Hepatocyte (in vitro differentiated cells): Measurements from ENCODE around the gene AOPEP. TPM values are rescaled to one million over a fixed set of nuclear protein-coding genes. Genes with fewer than 3 reads are reported as not detected.
A peak's percentile ranks its signal among the peaks of the same experiment; 100 is the strongest.

Experiments
- DNase-seq: peaks from one replicate; pipeline ENCODE4 v3.0.0-alpha.2; 2016; ENCODE audit warnings: low spot score
- H2AFZ ChIP-seq: fragments of 200-600 bp; sonication (generic); 2 replicates; pipeline ENCODE4 v1.6.0; 2016; ENCODE audit warnings: antibody characterized with exemption, mild to moderate bottlenecking
- H3K27ac ChIP-seq: fragments of 200-600 bp; sonication (generic); 2 replicates; pipeline ENCODE4 v1.5.1; 2016; ENCODE audit warnings: mild to moderate bottlenecking
- H3K27me3 ChIP-seq: fragments of 200-600 bp; sonication (generic); 2 replicates; pipeline ENCODE4 v1.6.1; 2016
- H3K36me3 ChIP-seq: fragments of 200-600 bp; sonication (generic); replicated peaks from 2 replicates; pipeline ENCODE4 v1.5.1; 2016; ENCODE audit warnings: low read depth; ENCODE audit not compliant: insufficient read depth
- H3K4me1 ChIP-seq: fragments of 200-600 bp; sonication (generic); 2 replicates; pipeline ENCODE4 v1.5.1; 2016; ENCODE audit warnings: mild to moderate bottlenecking, moderate library complexity; ENCODE audit not compliant: insufficient read depth
- H3K4me2 ChIP-seq: fragments of 200-600 bp; sonication (generic); 2 replicates; pipeline ENCODE4 v1.6.0; 2016
- H3K4me3 ChIP-seq: fragments of 200-600 bp; sonication (generic); 2 replicates; pipeline ENCODE4 v1.5.1; 2016; ENCODE audit warnings: mild to moderate bottlenecking
- H3K79me2 ChIP-seq: fragments of 200-600 bp; sonication (generic); 2 replicates; pipeline ENCODE4 v1.6.0; 2017; ENCODE audit warnings: mild to moderate bottlenecking
- H3K9me2 ChIP-seq: fragments of 200-600 bp; sonication (generic); replicated peaks from 2 replicates; pipeline ENCODE4 v1.6.0; 2017; ENCODE audit warnings: mild to moderate bottlenecking; ENCODE audit not compliant: insufficient read depth
- H3K9me3 ChIP-seq: fragments of 200-600 bp; sonication (generic); 2 replicates; pipeline ENCODE4 v1.5.1; 2016; ENCODE audit warnings: low read depth, mild to moderate bottlenecking
- H4K20me1 ChIP-seq: fragments of 200-600 bp; sonication (generic); 2 replicates; pipeline ENCODE4 v1.6.0; 2016; ENCODE audit warnings: mild to moderate bottlenecking; ENCODE audit not compliant: insufficient read depth, poor library complexity, severe bottlenecking
- CTCF ChIP-seq: fragments of 200-600 bp; sonication (generic); IDR thresholded peaks from 2 replicates; pipeline ENCODE4 v1.5.1; 2016; ENCODE audit warnings: antibody characterized with exemption, mild to moderate bottlenecking; ENCODE audit not compliant: poor library complexity
- EZH2 ChIP-seq: fragments of 200-600 bp; sonication (generic); IDR thresholded peaks from 2 replicates; pipeline ENCODE4 v1.6.1; 2016; ENCODE audit warnings: antibody characterized with exemption, mild to moderate bottlenecking, borderline replicate concordance
- EZH2phosphoT487 ChIP-seq: fragments of 200-600 bp; sonication (generic); IDR thresholded peaks from one replicate; pipeline ENCODE4 v1.6.1; 2018; ENCODE audit warnings: antibody characterized with exemption, mild to moderate bottlenecking, low read depth, moderate library complexity; ENCODE audit not compliant: unreplicated experiment, severe bottlenecking
- WGBS: methylation state at CpG from one replicate; pipeline ENCODE4 v1.1.6; 2016; ENCODE audit warnings: low lambda C conversion rate; ENCODE audit errors: missing lambda C conversion rate; 5-methylcytosine and 5-hydroxymethylcytosine counted together
- polyA plus RNA-seq: library from polyadenylated mRNA; unstranded; fragments of >200 nt; fragmentation: Nextera tagmentation; extraction: Ambion mirVana; gene quantifications from 2 replicates; pipeline ENCODE4 v1.2.1, GENCODE V29; 2016
- total RNA-seq: library from RNA; depleted of rRNA; stranded (reverse); fragments of >200 nt; gene quantifications from 2 replicates; pipeline ENCODE4 v1.2.3, GENCODE V29; 2014

The AOPEP gene
- total and polyA plus RNA-seq, 2 experiments from 2014 or later = 82.8 to 101 TPM

GRCh38 chr9:94971378-94972131 lies 245.1 kb downstream of the AOPEP start:
- Histone ChIP-seq H3K27me3 (no peaks in the 10 kb centered on the region), H3K79me2 (no peaks in the 10 kb centered on the region), H3K4me2 (no peak overlapping the region), H3K9me3 (no peaks in the 10 kb centered on the region), H3K4me1 (peaks cover 62% of the 10 kb centered on the region), H3K4me3 (no peak overlapping the region), H3K27ac (peak overlapping the region; percentile 78), H3K36me3 (no peaks in the 10 kb centered on the region), H3K9me2 (no peaks in the 10 kb centered on the region), H2AFZ (no peak overlapping the region), H4K20me1 (no peaks in the 10 kb centered on the region)
- WGBS = 69% methylated on average over 13 of the region's 13 CpGs
- no peak for DNase-seq
- TF ChIP-seq EZH2phosphoT487 (no peak), EZH2 (no peak)

GRCh38 chr9:94973451-94973941 lies 247.0 kb downstream of the AOPEP start:
- H3K79me2 ChIP-seq = no peaks in the 10 kb centered on the region
- no peaks in the 10 kb centered on the region for H3K36me3 ChIP-seq
- H3K9me2 ChIP-seq = no peaks in the 10 kb centered on the region
- no peaks in the 10 kb centered on the region for H3K27me3 ChIP-seq
- H2AFZ ChIP-seq = no peak overlapping the region
- H3K9me3 ChIP-seq = no peaks in the 10 kb centered on the region
- WGBS = 76% methylated on average over 11 of the region's 11 CpGs
- no peak for DNase-seq
- H3K4me1 ChIP-seq = peaks cover 63% of the 10 kb centered on the region
- no peak overlapping the region for H3K4me2 ChIP-seq
- H3K27ac ChIP-seq = peak overlapping the region; percentile 63
- TF ChIP-seq CTCF = no peak
- no peak for TF ChIP-seq EZH2
- no peak for TF ChIP-seq EZH2phosphoT487
- no peak overlapping the region for H3K4me3 ChIP-seq
- H4K20me1 ChIP-seq = no peaks in the 10 kb centered on the region

- Histone ChIP-seq H3K27me3 (no peaks in the 10 kb centered on the region), H3K4me2 (no peak overlapping the region), H3K79me2 (no peaks in the 10 kb centered on the region), H2AFZ (no peak overlapping the region), H3K9me2 (no peaks in the 10 kb centered on the region), H3K4me1 (peaks cover 63% of the 10 kb centered on the region), H3K27ac (peak overlapping the region; percentile 62), H3K9me3 (no peaks in the 10 kb centered on the region), H3K4me3 (no peak overlapping the region), H4K20me1 (no peaks in the 10 kb centered on the region), H3K36me3 (no peaks in the 10 kb centered on the region)
- TF ChIP-seq CTCF (no peak), EZH2phosphoT487 (no peak), EZH2 (no peak)
- 72% methylated on average over 10 of the region's 10 CpGs for WGBS
- DNase-seq = no peak
These were observed 247.8 kb downstream of the AOPEP start for GRCh38 chr9:94974154-94974879.

- H3K79me2 ChIP-seq = no peaks in the 10 kb centered on the region
- H4K20me1 ChIP-seq = no peaks in the 10 kb centered on the region
- H3K36me3 ChIP-seq = no peaks in the 10 kb centered on the region
- H3K9me2 ChIP-seq = no peaks in the 10 kb centered on the region
- H3K4me2 ChIP-seq = peak overlapping the region; percentile 38
- H3K4me3 ChIP-seq = no peak overlapping the region
- WGBS = 90% methylated on average over 11 of the region's 11 CpGs
- H3K27ac ChIP-seq = peak overlapping the region; percentile 10
- H3K27me3 ChIP-seq = no peaks in the 10 kb centered on the region
- H3K9me3 ChIP-seq = no peaks in the 10 kb centered on the region
- no peak for TF ChIP-seq EZH2phosphoT487
- TF ChIP-seq CTCF = no peak
- TF ChIP-seq EZH2 = no peak
- DNase-seq = no peak
- no peak overlapping the region for H2AFZ ChIP-seq
- H3K4me1 ChIP-seq = peaks cover 58% of the 10 kb centered on the region
These were observed 249.0 kb downstream of the AOPEP start for GRCh38 chr9:94975480-94975879.
